Parathyroid adenoma (tissue), 2 donors: Measurements from ENCODE around the gene SNRPA.

ENCODE experiments used
- H2AFZ ChIP-seq: fragments of 300-600 bp; sonication (generic); one replicate; pipeline ENCODE4 v1.7.0; 2017; ENCODE audit warnings: antibody characterized with exemption, mild to moderate bottlenecking
- H3K27ac ChIP-seq: fragments of 300-600 bp; sonication (generic); one replicate; pipeline ENCODE4 v1.7.0; 2017
- H3K27me3 ChIP-seq: fragments of 300-600 bp; sonication (generic); one replicate; pipeline ENCODE4 v1.7.0; 2017; ENCODE audit warnings: low read length; ENCODE audit not compliant: control insufficient read depth, insufficient read depth
- H3K36me3 ChIP-seq: fragments of 300-600 bp; sonication (generic); one replicate; pipeline ENCODE4 v1.7.0; 2017; ENCODE audit warnings: low read length; ENCODE audit not compliant: control insufficient read depth, insufficient read depth
- H3K4me1 ChIP-seq: fragments of 300-600 bp; sonication (generic); one replicate; pipeline ENCODE4 v1.7.0; 2017; ENCODE audit warnings: control low read depth
- H3K4me2 ChIP-seq: fragments of 300-600 bp; sonication (generic); one replicate; pipeline ENCODE4 v1.7.0; 2017; ENCODE audit warnings: low read length
- H3K4me3 ChIP-seq: fragments of 300-600 bp; sonication (generic); one replicate; pipeline ENCODE4 v1.7.0; 2017; ENCODE audit warnings: low read depth, low read length
- H3K79me2 ChIP-seq: fragments of 300-600 bp; sonication (generic); one replicate; pipeline ENCODE4 v1.7.0; 2017; ENCODE audit warnings: control low read depth
- H3K9ac ChIP-seq: fragments of 300-600 bp; sonication (generic); one replicate; pipeline ENCODE4 v1.7.0; 2017; ENCODE audit warnings: mild to moderate bottlenecking
- H3K9me3 ChIP-seq: fragments of 300-600 bp; sonication (generic); one replicate; pipeline ENCODE4 v1.7.0; 2017; ENCODE audit warnings: low read length; ENCODE audit not compliant: control insufficient read depth
- TF ChIP-seq, protein P1 (sequence below): fragments of 300-600 bp; sonication (generic); IDR thresholded peaks from one replicate; pipeline ENCODE4 v1.7.0; 2017; ENCODE audit warnings: antibody characterized with exemption, mild to moderate bottlenecking
- donor health status: primary hyperparathyroidism.

Gene SNRPA

DNA sequence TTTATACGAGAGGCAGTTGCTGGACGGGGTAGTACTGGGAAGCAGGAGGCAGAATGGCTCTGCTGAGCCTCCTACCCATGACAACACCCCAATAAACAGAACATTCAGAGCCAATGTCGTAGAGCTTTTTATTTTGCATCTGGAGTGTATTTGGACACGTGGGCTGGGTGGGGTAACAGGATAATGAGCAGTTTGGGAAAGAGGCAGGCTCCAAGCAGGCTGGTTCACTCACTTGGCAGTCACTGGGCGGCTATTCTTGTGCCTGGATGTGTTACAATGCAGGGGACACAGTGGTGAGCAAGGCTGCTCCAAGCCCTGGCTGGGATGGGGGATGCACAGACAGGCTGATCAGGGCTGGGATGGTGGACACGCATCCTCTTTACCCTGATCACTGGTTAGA lies 10.3 kb upstream of the SNRPA start:
- Histone ChIP-seq H3K4me3 (no peak overlapping the region), H3K4me2 (no peak overlapping the region)

DNA sequence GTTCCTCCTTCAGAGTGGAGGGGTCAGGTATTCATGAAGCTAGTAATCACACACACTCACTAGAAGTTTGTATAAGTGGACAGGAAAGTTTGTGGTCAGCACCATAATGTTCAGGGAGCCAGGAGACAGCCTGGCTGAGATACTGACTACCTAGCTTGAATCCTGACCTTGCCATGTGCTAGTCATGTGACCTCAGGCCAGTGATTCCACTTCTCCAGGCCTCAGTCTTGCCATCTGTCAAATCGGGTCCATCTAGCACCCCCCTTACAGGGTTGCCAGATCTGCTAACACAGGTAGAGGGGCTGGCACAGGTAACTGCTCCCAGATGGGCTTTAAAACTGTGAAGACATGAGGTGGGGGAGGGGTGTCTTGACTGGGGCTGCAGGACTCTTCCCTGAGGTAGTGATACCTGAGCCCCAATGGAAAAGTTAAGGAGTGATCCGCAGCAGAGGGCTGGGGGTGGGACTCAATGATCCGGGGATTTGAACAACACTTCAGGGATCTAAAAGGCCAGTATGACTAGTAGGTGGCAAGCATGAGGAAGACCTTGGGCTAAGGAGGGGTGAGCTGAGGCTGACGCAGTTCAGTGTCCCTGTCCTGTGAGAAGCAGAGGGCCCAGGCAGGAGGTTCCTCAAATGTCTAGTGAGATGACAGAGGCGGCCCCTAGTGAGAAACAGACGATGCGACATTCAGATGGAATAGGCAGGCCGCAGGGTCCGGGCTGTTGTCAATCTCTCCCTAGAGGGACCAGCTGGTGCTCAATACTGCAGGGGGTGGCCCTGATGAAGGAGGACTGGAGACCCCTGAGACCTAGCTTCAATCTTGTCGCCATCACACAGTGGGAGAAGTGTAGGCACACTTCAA lies 9.2 kb upstream of the SNRPA start:
- Histone ChIP-seq H3K9ac (no peak overlapping the region), H3K79me2 (no peaks in the 10 kb centered on the region), H3K36me3 (no peaks in the 10 kb centered on the region), H3K4me1 (peaks cover 2% of the 10 kb centered on the region), H3K27ac (no peak overlapping the region), H3K27me3 (no peaks in the 10 kb centered on the region), H3K4me2 (no peak overlapping the region), H3K4me3 (no peak overlapping the region), H3K9me3 (no peaks in the 10 kb centered on the region), H2AFZ (no peak overlapping the region)
- TF ChIP-seq, protein P1, sequence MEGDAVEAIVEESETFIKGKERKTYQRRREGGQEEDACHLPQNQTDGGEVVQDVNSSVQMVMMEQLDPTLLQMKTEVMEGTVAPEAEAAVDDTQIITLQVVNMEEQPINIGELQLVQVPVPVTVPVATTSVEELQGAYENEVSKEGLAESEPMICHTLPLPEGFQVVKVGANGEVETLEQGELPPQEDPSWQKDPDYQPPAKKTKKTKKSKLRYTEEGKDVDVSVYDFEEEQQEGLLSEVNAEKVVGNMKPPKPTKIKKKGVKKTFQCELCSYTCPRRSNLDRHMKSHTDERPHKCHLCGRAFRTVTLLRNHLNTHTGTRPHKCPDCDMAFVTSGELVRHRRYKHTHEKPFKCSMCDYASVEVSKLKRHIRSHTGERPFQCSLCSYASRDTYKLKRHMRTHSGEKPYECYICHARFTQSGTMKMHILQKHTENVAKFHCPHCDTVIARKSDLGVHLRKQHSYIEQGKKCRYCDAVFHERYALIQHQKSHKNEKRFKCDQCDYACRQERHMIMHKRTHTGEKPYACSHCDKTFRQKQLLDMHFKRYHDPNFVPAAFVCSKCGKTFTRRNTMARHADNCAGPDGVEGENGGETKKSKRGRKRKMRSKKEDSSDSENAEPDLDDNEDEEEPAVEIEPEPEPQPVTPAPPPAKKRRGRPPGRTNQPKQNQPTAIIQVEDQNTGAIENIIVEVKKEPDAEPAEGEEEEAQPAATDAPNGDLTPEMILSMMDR = no peak

More for the DNA sequence above, 10.3 kb upstream of the SNRPA start:
- Histone ChIP-seq H3K4me1 (peaks cover 2% of the 10 kb centered on the region), H3K36me3 (no peaks in the 10 kb centered on the region), H3K79me2 (no peaks in the 10 kb centered on the region), H2AFZ (no peak overlapping the region), H3K27ac (no peak overlapping the region), H3K27me3 (no peaks in the 10 kb centered on the region), H3K9ac (no peak overlapping the region), H3K9me3 (no peaks in the 10 kb centered on the region)
- TF ChIP-seq, protein P1 = no peak

DNA sequence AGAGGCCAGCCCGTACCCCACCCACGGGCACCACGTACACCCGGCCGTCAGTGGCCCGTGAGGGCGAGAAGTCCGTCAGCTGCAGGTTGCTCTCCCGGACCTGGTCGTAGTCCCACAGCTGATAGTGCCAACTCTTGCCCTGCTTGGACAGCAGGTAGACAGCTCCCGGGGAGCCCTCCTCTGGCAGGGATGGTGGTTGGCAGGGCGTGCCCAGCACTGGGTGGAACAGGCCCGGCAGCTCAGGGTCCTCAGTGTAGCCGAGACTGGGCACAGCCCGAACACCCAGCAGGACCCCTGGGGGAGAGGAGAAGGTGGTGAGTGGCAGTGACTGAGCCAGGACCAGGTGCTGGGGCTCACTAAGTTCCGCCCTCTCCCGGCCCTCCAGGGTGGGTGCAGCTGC lies 8.5 kb upstream of the SNRPA start:
- peaks cover 2% of the 10 kb centered on the region for H3K4me1 ChIP-seq
- H3K4me3 ChIP-seq = no peak overlapping the region
- no peaks in the 10 kb centered on the region for H3K79me2 ChIP-seq
- no peaks in the 10 kb centered on the region for H3K9me3 ChIP-seq
- TF ChIP-seq, protein P1 = no peak
- H2AFZ ChIP-seq = no peak overlapping the region
- H3K27me3 ChIP-seq = no peaks in the 10 kb centered on the region
- no peaks in the 10 kb centered on the region for H3K36me3 ChIP-seq
- no peak overlapping the region for H3K27ac ChIP-seq
- H3K9ac ChIP-seq = no peak overlapping the region
- no peak overlapping the region for H3K4me2 ChIP-seq

DNA sequence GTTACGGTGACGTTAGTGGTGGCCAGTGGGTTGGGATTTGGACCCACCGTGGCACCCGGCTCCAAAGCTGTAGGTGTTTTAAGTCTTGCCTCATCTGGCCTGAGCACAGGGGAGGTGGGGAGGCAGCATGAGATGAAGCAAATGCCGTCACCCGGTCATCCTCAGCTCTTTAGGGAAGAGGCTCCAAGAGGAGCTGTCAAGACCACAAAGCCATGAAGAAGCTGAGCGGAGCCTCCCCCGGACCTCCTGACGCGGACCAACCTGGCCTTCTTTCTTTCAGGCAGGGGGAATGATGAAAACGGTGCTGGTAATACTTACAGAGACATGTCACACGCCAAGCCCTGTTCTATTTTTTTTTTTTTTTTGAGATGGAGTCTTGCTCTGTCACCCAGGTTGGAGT lies 8.1 kb upstream of the SNRPA start:
- Histone ChIP-seq H3K27me3 (no peaks in the 10 kb centered on the region), H2AFZ (no peak overlapping the region), H3K9me3 (no peaks in the 10 kb centered on the region), H3K9ac (no peak overlapping the region), H3K4me3 (no peak overlapping the region), H3K4me2 (no peak overlapping the region), H3K27ac (no peak overlapping the region), H3K4me1 (peaks cover 2% of the 10 kb centered on the region), H3K79me2 (no peaks in the 10 kb centered on the region), H3K36me3 (no peaks in the 10 kb centered on the region)
- TF ChIP-seq, protein P1 = no peak

DNA sequence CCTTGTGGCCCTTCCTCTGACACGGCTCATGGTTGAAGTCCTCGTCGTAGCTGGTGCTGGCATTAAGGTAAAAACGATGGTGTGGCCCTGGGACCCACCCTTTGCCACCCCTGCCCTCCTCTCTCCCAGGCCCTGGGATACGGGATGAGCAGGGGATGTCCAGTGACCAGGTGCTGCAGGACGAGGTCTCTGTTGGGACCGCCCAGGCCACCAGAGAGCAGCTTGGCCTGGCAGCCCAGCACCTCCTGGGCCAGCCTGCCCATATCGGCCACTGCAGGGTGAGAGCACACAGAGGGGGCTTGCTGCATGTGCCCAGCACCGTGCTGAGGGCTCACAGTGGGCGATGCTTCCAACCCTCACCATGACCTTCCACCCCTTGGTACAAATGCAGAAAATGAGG lies 7.1 kb upstream of the SNRPA start:
- no peaks in the 10 kb centered on the region for H3K27me3 ChIP-seq
- no peaks in the 10 kb centered on the region for H3K36me3 ChIP-seq
- H2AFZ ChIP-seq = no peak overlapping the region
- H3K9me3 ChIP-seq = no peaks in the 10 kb centered on the region
- no peaks in the 10 kb centered on the region for H3K79me2 ChIP-seq
- H3K4me3 ChIP-seq = no peak overlapping the region
- no peak overlapping the region for H3K9ac ChIP-seq
- no peak overlapping the region for H3K27ac ChIP-seq
- TF ChIP-seq, protein P1 = no peak
- no peak overlapping the region for H3K4me2 ChIP-seq
- peaks cover 2% of the 10 kb centered on the region for H3K4me1 ChIP-seq
